Measurements from ENCODE around the gene RIPOR3.

The RIPOR3 gene

GRCh38 chr20:50694379-50695134, 3.2 kb upstream of the RIPOR3 start:
- Histone ChIP-seq H3K27ac (ENCODE audit: low read depth, low read length) (no peak overlapping the region), H3K9ac (ENCODE audit: low read length) (no peak overlapping the region), H3K36me3 (ENCODE audit: insufficient read depth, low read length) (no peaks in the 10 kb centered on the region), H3K27me3 (ENCODE audit: control insufficient read depth in 1 of 2, insufficient read depth in 2 of 2, low read length in 2 of 2) (peaks cover 0 to 18% of the 10 kb centered on the region in 2 donors), H3K9me3 (ENCODE audit: low read length) (no peaks in the 10 kb centered on the region), H3K4me1 (ENCODE audit: insufficient read depth, low read length) (no peaks in the 10 kb centered on the region), H3K4me3 (ENCODE audit: low read depth in 1 of 2, low read length in 2 of 2) (no peak overlapping the region)

- Histone ChIP-seq H3K9ac (ENCODE audit: low read length) (no peak overlapping the region), H3K27ac (ENCODE audit: low read depth, low read length) (no peak overlapping the region), H3K4me3 (ENCODE audit: low read depth in 1 of 2, low read length in 2 of 2) (no peak overlapping the region), H3K9me3 (ENCODE audit: low read length) (no peaks in the 10 kb centered on the region), H3K27me3 (ENCODE audit: control insufficient read depth in 1 of 2, insufficient read depth in 2 of 2, low read length in 2 of 2) (peaks cover 0 to 18% of the 10 kb centered on the region in 2 donors), H3K4me1 (ENCODE audit: insufficient read depth, low read length) (no peaks in the 10 kb centered on the region), H3K36me3 (ENCODE audit: insufficient read depth, low read length) (no peaks in the 10 kb centered on the region)
These were observed 1.7 kb upstream of the RIPOR3 start for GRCh38 chr20:50693001-50693400.

- Histone ChIP-seq H3K36me3 (ENCODE audit: insufficient read depth, low read length) (no peaks in the 10 kb centered on the region), H3K4me3 (ENCODE audit: low read depth in 1 of 2, low read length in 2 of 2) (no peak overlapping the region), H3K27ac (ENCODE audit: low read depth, low read length) (no peak overlapping the region), H3K9me3 (ENCODE audit: low read length) (no peaks in the 10 kb centered on the region), H3K9ac (ENCODE audit: low read length) (no peak overlapping the region), H3K27me3 (ENCODE audit: control insufficient read depth in 1 of 2, insufficient read depth in 2 of 2, low read length in 2 of 2) (peaks cover 0 to 18% of the 10 kb centered on the region in 2 donors), H3K4me1 (ENCODE audit: insufficient read depth, low read length) (no peaks in the 10 kb centered on the region)
These were observed 1.2 kb upstream of the RIPOR3 start for GRCh38 chr20:50692552-50692933.

- Histone ChIP-seq H3K27me3 (ENCODE audit: control insufficient read depth in 1 of 2, insufficient read depth in 2 of 2, low read length in 2 of 2) (peaks cover 0 to 18% of the 10 kb centered on the region in 2 donors), H3K4me3 (ENCODE audit: low read depth in 1 of 2, low read length in 2 of 2) (peak overlapping the region in 1 of 2 donors; percentile 47), H3K27ac (ENCODE audit: low read depth, low read length) (no peak overlapping the region), H3K36me3 (ENCODE audit: insufficient read depth, low read length) (no peaks in the 10 kb centered on the region), H3K9ac (ENCODE audit: low read length) (no peak overlapping the region), H3K4me1 (ENCODE audit: insufficient read depth, low read length) (no peaks in the 10 kb centered on the region), H3K9me3 (ENCODE audit: low read length) (no peaks in the 10 kb centered on the region)
These were observed 520 bp upstream of the RIPOR3 start for GRCh38 chr20:50691573-50692551.

- peak overlapping the region in 1 of 2 donors; percentile 47 for H3K4me3 ChIP-seq (ENCODE audit: low read depth in 1 of 2, low read length in 2 of 2)
- H3K27ac ChIP-seq (ENCODE audit: low read depth, low read length), result peak overlapping the region; percentile 56
- no peaks in the 10 kb centered on the region for H3K4me1 ChIP-seq (ENCODE audit: insufficient read depth, low read length)
- H3K36me3 ChIP-seq (ENCODE audit: insufficient read depth, low read length), result no peaks in the 10 kb centered on the region
- H3K9ac ChIP-seq (ENCODE audit: low read length), result no peak overlapping the region
- H3K9me3 ChIP-seq (ENCODE audit: low read length), result no peaks in the 10 kb centered on the region
- H3K27me3 ChIP-seq (ENCODE audit: control insufficient read depth in 1 of 2, insufficient read depth in 2 of 2, low read length in 2 of 2), result peaks cover 0 to 18% of the 10 kb centered on the region in 2 donors
These were observed 1.3 kb downstream of the RIPOR3 start for GRCh38 chr20:50689864-50690649.

- Histone ChIP-seq H3K27ac (ENCODE audit: low read depth, low read length) (no peak overlapping the region), H3K4me3 (ENCODE audit: low read depth in 1 of 2, low read length in 2 of 2) (no peak overlapping the region), H3K9ac (ENCODE audit: low read length) (no peak overlapping the region), H3K4me1 (ENCODE audit: insufficient read depth, low read length) (no peaks in the 10 kb centered on the region), H3K27me3 (ENCODE audit: control insufficient read depth in 1 of 2, insufficient read depth in 2 of 2, low read length in 2 of 2) (peaks cover 0 to 14% of the 10 kb centered on the region in 2 donors), H3K9me3 (ENCODE audit: low read length) (no peaks in the 10 kb centered on the region), H3K36me3 (ENCODE audit: insufficient read depth, low read length) (no peaks in the 10 kb centered on the region)
These were observed 2.9 kb downstream of the RIPOR3 start for GRCh38 chr20:50688256-50688975.

- H3K27me3 ChIP-seq (ENCODE audit: control insufficient read depth in 1 of 2, insufficient read depth in 2 of 2, low read length in 2 of 2), result peaks cover 0 to 8% of the 10 kb centered on the region in 2 donors
- no peak overlapping the region for H3K27ac ChIP-seq (ENCODE audit: low read depth, low read length)
These were observed 4.5 kb downstream of the RIPOR3 start for GRCh38 chr20:50686821-50687220.

GRCh38 chr20:50683570-50683969, 7.8 kb downstream of the RIPOR3 start:
- Histone ChIP-seq H3K9me3 (ENCODE audit: low read length) (no peaks in the 10 kb centered on the region), H3K4me1 (ENCODE audit: insufficient read depth, low read length) (no peaks in the 10 kb centered on the region), H3K4me3 (ENCODE audit: low read depth in 1 of 2, low read length in 2 of 2) (no peak overlapping the region), H3K9ac (ENCODE audit: low read length) (no peak overlapping the region), H3K36me3 (ENCODE audit: insufficient read depth, low read length) (no peaks in the 10 kb centered on the region), H3K27me3 (ENCODE audit: control insufficient read depth in 1 of 2, insufficient read depth in 2 of 2, low read length in 2 of 2) (no peaks in the 10 kb centered on the region), H3K27ac (ENCODE audit: low read depth, low read length) (no peak overlapping the region)

More at GRCh38 chr20:50686821-50687220, 4.5 kb downstream of the RIPOR3 start:
- no peaks in the 10 kb centered on the region for H3K9me3 ChIP-seq (ENCODE audit: low read length)
- H3K4me3 ChIP-seq (ENCODE audit: low read depth in 1 of 2, low read length in 2 of 2), result no peak overlapping the region
- no peak overlapping the region for H3K9ac ChIP-seq (ENCODE audit: low read length)
- H3K36me3 ChIP-seq (ENCODE audit: insufficient read depth, low read length), result no peaks in the 10 kb centered on the region
- no peaks in the 10 kb centered on the region for H3K4me1 ChIP-seq (ENCODE audit: insufficient read depth, low read length)

- no peaks in the 10 kb centered on the region for H3K4me1 ChIP-seq (ENCODE audit: insufficient read depth, low read length)
- no peak overlapping the region for H3K4me3 ChIP-seq (ENCODE audit: low read depth in 1 of 2, low read length in 2 of 2)
- H3K27me3 ChIP-seq (ENCODE audit: control insufficient read depth in 1 of 2, insufficient read depth in 2 of 2, low read length in 2 of 2), result no peaks in the 10 kb centered on the region
- no peaks in the 10 kb centered on the region for H3K9me3 ChIP-seq (ENCODE audit: low read length)
- no peak overlapping the region for H3K9ac ChIP-seq (ENCODE audit: low read length)
- no peak overlapping the region for H3K27ac ChIP-seq (ENCODE audit: low read depth, low read length)
- no peaks in the 10 kb centered on the region for H3K36me3 ChIP-seq (ENCODE audit: insufficient read depth, low read length)
These were observed 8.3 kb downstream of the RIPOR3 start for GRCh38 chr20:50682947-50683530.

- Histone ChIP-seq H3K27ac (ENCODE audit: low read depth, low read length) (no peak overlapping the region), H3K9ac (ENCODE audit: low read length) (no peak overlapping the region), H3K4me3 (ENCODE audit: low read depth in 1 of 2, low read length in 2 of 2) (no peak overlapping the region), H3K27me3 (ENCODE audit: control insufficient read depth in 1 of 2, insufficient read depth in 2 of 2, low read length in 2 of 2) (no peaks in the 10 kb centered on the region), H3K4me1 (ENCODE audit: insufficient read depth, low read length) (no peaks in the 10 kb centered on the region), H3K9me3 (ENCODE audit: low read length) (no peaks in the 10 kb centered on the region), H3K36me3 (ENCODE audit: insufficient read depth, low read length) (no peaks in the 10 kb centered on the region)
These were observed 9.3 kb downstream of the RIPOR3 start for GRCh38 chr20:50682065-50682464.
